Lower lobe of right lung (tissue), 2 donors: ENCODE data around the gene TEX101. TPM values are rescaled to one million over a fixed set of nuclear protein-coding genes. Genes with fewer than 3 reads are reported as not detected.
A peak's percentile ranks its signal among the peaks of the same experiment; 100 is the strongest.

Source experiments
- ATAC-seq, 2 donors: fragments of 200-7000 bp; cut with Tn5 transposase; one replicate each; pipeline ENCODE4 v1.9.1; 2020 to 2022; ENCODE audit warnings: mild to moderate bottlenecking in 2 of 2, moderate library complexity in 2 of 2
- DNase-seq: peaks from one replicate; pipeline ENCODE4 v3.0.0-alpha.2; 2020
- H3K27ac ChIP-seq: fragments of 200-600 bp; one replicate; pipeline ENCODE4 v1.8.0; 2022
- H3K27me3 ChIP-seq: fragments of 200-600 bp; one replicate; pipeline ENCODE4 v1.8.0; 2022; ENCODE audit warnings: low read depth
- H3K36me3 ChIP-seq: fragments of 200-600 bp; one replicate; pipeline ENCODE4 v1.8.0; 2022; ENCODE audit warnings: mild to moderate bottlenecking
- H3K4me1 ChIP-seq: fragments of 200-600 bp; one replicate; pipeline ENCODE4 v1.8.0; 2022
- H3K4me3 ChIP-seq: fragments of 200-600 bp; one replicate; pipeline ENCODE4 v1.8.0; 2022; ENCODE audit warnings: mild to moderate bottlenecking
- H3K9me3 ChIP-seq: fragments of 200-600 bp; one replicate; pipeline ENCODE4 v1.8.0; 2022
- intact Hi-C: fragments of 100-400 bp; cut with DNase I; formaldehyde crosslinking; loops from one replicate; pipeline ENCODE4 v1.11.0; 2022
- total RNA-seq: library from RNA; stranded (reverse); fragmentation: NEBNext Ultra II Directional; extraction: Animal tissue kit (Norgen Biotek cat#: 25700); gene quantifications from one replicate; pipeline ENCODE4 v1.2.1, GENCODE V29; 2021
- TF ChIP-seq, protein P1 (sequence below): fragments of 200-600 bp; IDR thresholded peaks from one replicate; pipeline ENCODE4 v1.8.0; 2022; ENCODE audit warnings: antibody characterized with exemption, mild to moderate bottlenecking
- donor health status: DM: no; HTN: yes; CAD: no; lungs with severe emphysema.

The TEX101 gene
- total RNA-seq, 1 donor from 2014 or later, result not detected

DNA sequence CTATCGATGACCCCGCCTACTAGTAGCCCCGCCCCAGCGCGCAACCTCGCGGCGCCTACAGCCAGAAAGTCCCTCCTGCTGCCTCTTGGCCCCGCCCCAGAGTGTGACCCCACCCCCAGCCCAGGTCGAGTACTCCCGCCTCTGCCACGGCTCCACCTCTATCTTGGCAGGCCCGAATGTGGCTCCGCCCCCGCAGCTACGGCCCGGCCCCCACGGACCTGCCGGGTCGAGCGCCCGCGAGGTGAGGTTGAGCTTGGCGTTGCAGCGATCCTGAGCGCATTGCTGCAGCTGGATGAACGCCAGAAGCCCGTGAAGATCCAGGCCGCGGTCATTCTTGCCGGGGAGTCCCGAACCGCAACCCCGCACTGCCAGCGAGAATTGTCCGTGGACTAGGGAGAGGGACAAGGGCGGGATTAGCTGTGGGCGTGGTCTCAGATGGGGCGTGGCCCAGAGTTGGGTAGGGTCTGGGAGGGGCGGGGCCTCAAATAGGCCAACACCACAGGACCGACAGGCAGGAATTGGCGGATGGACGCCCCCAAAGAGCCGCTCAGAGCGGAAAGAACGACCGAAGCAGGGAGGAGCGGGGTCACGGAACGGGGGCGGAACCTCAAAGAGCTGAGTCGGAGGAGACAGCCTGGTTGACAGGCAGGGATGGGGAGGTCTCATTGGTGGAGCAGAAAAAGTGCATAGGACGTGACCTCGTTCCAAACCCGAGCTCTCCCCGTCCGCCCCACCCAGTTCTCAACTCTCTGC, 48.9 kb downstream of the TEX101 start:
- Histone ChIP-seq H3K27me3 (no peaks in the 10 kb centered on the region), H3K9me3 (no peaks in the 10 kb centered on the region), H3K4me1 (peaks cover 14% of the 10 kb centered on the region), H3K36me3 (no peaks in the 10 kb centered on the region), H3K4me3 (peak overlapping the region; percentile 74), H3K27ac (peak overlapping the region; percentile 83)
- TF ChIP-seq, protein P1, sequence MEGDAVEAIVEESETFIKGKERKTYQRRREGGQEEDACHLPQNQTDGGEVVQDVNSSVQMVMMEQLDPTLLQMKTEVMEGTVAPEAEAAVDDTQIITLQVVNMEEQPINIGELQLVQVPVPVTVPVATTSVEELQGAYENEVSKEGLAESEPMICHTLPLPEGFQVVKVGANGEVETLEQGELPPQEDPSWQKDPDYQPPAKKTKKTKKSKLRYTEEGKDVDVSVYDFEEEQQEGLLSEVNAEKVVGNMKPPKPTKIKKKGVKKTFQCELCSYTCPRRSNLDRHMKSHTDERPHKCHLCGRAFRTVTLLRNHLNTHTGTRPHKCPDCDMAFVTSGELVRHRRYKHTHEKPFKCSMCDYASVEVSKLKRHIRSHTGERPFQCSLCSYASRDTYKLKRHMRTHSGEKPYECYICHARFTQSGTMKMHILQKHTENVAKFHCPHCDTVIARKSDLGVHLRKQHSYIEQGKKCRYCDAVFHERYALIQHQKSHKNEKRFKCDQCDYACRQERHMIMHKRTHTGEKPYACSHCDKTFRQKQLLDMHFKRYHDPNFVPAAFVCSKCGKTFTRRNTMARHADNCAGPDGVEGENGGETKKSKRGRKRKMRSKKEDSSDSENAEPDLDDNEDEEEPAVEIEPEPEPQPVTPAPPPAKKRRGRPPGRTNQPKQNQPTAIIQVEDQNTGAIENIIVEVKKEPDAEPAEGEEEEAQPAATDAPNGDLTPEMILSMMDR, result no peak
- intact Hi-C loops, result no loop called here
- DNase-seq (peak; percentile 99), ATAC-seq (peak; percentile 97)

DNA sequence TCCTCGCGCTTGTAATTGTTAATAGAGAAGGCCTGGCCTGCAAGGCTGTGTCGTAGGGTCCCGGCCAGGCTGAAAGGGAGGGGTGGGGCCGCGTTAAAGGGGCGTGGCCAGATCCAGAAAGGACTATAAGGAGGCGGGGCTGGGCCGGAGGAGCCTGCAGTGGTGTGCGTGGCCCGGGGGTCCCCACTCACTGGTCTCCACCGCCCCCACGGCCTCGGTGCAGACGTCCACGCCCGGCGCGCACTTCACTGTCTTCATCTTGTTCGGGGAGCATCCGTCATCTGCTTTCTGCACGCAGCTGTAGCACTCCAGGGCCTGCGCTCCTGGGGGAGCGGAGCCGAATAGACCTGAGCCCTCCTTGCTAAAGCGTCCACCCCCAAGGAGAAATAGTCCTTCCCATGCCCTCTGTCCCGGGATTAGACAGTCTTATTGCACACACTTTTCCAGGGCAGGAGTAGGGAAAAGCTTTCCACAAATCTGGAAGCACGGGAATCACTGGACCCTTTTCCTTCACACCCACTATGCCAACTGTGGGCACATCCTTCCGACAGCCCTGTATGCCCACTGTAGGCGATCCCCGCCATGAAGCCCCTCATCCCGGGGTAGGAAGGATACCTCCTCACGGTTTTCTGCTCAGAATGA, 49.6 kb downstream of the TEX101 start:
- no peaks in the 10 kb centered on the region for H3K27me3 ChIP-seq
- intact Hi-C loops, result no loop called here
- peak overlapping the region; percentile 83 for H3K27ac ChIP-seq
- H3K4me3 ChIP-seq, result peak overlapping the region; percentile 74
- H3K36me3 ChIP-seq, result no peaks in the 10 kb centered on the region
- H3K4me1 ChIP-seq, result peaks cover 14% of the 10 kb centered on the region
- H3K9me3 ChIP-seq, result no peaks in the 10 kb centered on the region
- ATAC-seq, result peak; percentile 69 to 72
- peak; percentile 85 for DNase-seq
- TF ChIP-seq, protein P1, result no peak

DNA sequence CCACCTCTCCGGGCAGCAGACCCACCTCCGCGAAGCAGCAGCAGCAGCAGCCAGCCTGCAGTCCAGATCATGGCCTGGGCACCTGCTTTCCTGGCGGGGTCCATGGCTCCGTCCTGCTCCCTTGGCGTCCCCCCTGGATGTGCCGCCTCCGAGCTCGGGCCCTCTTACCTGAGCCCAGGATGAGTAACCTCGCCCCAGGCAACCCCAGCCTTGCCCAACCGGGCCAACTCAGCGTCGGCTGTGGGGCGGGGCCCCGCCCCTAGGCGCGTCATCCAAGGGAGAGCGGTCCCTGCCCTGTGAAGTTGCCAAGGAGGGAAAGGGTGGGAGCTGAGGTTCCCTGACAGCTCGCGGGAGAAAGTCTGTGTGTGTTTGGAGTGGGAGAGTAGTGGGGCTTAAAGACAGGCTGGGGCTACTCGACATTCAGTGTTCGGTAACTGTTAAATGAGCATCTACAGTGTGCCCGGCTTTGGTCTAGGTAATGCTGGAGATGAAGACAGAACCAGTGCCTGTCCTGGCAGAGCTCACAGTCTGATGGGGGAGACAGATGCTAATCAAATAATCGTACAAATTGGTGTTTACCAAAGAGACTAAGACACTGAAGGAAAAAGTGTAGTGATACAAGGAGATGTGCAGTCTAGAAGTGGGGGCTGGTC, 50.9 kb downstream of the TEX101 start, which contains the start of gene LYPD3:
Gene LYPD3 (minus strand): TSS at position 141 of the 653 bp plus-strand sequence. CDS start 37 bp downstream, at position 104.
- TF ChIP-seq, protein P1, result no peak
- no peak for DNase-seq
- peaks cover 14% of the 10 kb centered on the region for H3K4me1 ChIP-seq
- H3K9me3 ChIP-seq, result no peaks in the 10 kb centered on the region
- no peak for ATAC-seq
- intact Hi-C loops, result no loop called here
- H3K4me3 ChIP-seq, result peak within 1 kb of the TSS; percentile 74
- H3K27me3 ChIP-seq, result no peaks in the 10 kb centered on the region
- H3K27ac ChIP-seq, result peak within 1 kb of the TSS; percentile 83
- H3K36me3 ChIP-seq, result no peaks in the 10 kb centered on the region

DNA sequence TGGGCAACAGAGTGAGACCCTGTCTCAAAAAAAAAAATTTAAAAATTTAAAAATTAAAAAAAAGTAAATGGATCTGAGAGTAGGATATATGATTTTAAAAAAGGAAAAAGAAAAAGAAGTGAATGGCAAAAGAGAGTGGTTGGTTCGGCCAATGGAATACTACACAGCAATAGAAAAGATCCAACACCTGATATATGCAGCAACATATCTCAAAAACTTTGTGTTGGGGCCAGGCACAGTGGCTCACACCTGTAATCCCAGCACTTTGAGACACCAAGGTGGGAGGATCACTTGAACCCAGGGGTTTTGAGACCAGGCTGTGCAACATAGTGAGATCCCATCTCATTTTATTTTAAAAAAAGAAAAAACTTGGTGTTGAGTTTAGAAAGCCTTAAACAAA, 52.1 kb downstream of the TEX101 start:
- peaks cover 14% of the 10 kb centered on the region for H3K4me1 ChIP-seq
- no peak overlapping the region for H3K4me3 ChIP-seq
- ATAC-seq (no peak), DNase-seq (no peak)
- H3K36me3 ChIP-seq, result no peaks in the 10 kb centered on the region
- no peaks in the 10 kb centered on the region for H3K27me3 ChIP-seq
- intact Hi-C loops, result no loop called here
- H3K9me3 ChIP-seq, result no peaks in the 10 kb centered on the region
- TF ChIP-seq, protein P1, result no peak
- H3K27ac ChIP-seq, result no peak overlapping the region

DNA sequence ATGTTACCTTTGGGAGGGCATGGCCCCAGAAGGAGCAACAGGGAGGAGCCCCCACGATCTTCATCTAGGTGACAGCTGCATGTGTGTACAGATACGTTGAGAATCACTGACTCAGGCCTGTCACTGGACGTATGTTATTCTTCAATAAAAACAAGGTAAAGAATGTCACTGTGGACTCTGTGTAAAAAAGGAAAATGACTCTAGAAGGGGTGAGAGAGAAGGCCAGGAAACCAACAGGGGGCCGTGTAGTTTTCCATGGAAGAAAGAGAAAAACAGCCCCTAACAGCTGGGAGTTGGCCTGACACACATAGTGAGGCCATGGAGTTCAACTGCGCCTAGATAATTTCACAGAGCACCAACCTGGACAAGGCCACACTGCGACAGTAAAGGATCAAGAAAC, 52.6 kb downstream of the TEX101 start:
- DNase-seq (no peak), ATAC-seq (no peak)
- Histone ChIP-seq H3K27me3 (no peaks in the 10 kb centered on the region), H3K36me3 (no peaks in the 10 kb centered on the region), H3K9me3 (no peaks in the 10 kb centered on the region), H3K27ac (no peak overlapping the region), H3K4me1 (peaks cover 14% of the 10 kb centered on the region), H3K4me3 (no peak overlapping the region)
- intact Hi-C loops, result no loop called here
- TF ChIP-seq, protein P1, result no peak
